ENCODE data around the gene EEF2KMT. TPM values are rescaled to one million over a fixed set of nuclear protein-coding genes. Genes with fewer than 3 reads are reported as not detected.
"Not testable (repeated sequence)": the region's sequence is repeated elsewhere in the genome, so short reads cannot be mapped to it uniquely, and the experiment has no call there.

The EEF2KMT gene
- polyA plus RNA-seq, 1 donor (not counting 4 experiments of a cell fraction or from before 2014, with no cell fraction given) = 7.6 TPM

- peak overlapping the region; percentile 43 to 49 (median 43) for H3K4me3 ChIP-seq (ENCODE audit: control insufficient read depth in 2 of 3, extremely low read depth in 1 of 3, insufficient read depth in 2 of 3, low read depth in 1 of 3, low read length in 3 of 3)
- H3K79me2 ChIP-seq (ENCODE audit: control insufficient read depth, insufficient read depth, low read length); H3K9me1 ChIP-seq (ENCODE audit: control insufficient read depth, extremely low read depth, insufficient read depth, low read length); H3K36me3 ChIP-seq (ENCODE audit: control insufficient read depth in 2 of 2, extremely low read depth in 1 of 2, insufficient read depth in 2 of 2, low read length in 2 of 2); H3K9me3 ChIP-seq (ENCODE audit: control insufficient read depth, low read depth, low read length); FAIRE-seq; H3K27ac ChIP-seq (ENCODE audit: control insufficient read depth, insufficient read depth, low read length); DNase-seq (ENCODE audit: low read depth, low spot score); dilution Hi-C loops (cut with MboI; ENCODE audit: extremely low pct_ligation_motif_present, low sequenced_read_pairs); H3K4me1 ChIP-seq (ENCODE audit: control insufficient read depth, extremely low read depth, insufficient read depth, low read length); H4K20me1 ChIP-seq (ENCODE audit: control insufficient read depth, extremely low read depth, insufficient read depth, low read length); H3K27me3 ChIP-seq (ENCODE audit: control insufficient read depth, extremely low read depth, insufficient read depth, low read length): not testable (repeated sequence)
- H3K9ac ChIP-seq (ENCODE audit: control insufficient read depth, extremely low read depth, insufficient read depth, low read length) = peak overlapping the region; percentile 56
- peak overlapping the region; percentile 69 for H2AFZ ChIP-seq (ENCODE audit: control insufficient read depth, low read length)
- peak overlapping the region; percentile 62 for H3K4me2 ChIP-seq (ENCODE audit: control insufficient read depth, extremely low read depth, insufficient read depth, low read depth, low read length)
Measured at GRCh38 chr16:5098221-5099159, 895 bp upstream of the EEF2KMT start.

GRCh38 chr16:5097061-5097469 is 530 bp downstream of the EEF2KMT start:
- H4K20me1 ChIP-seq (ENCODE audit: control insufficient read depth, extremely low read depth, insufficient read depth, low read length); H3K4me1 ChIP-seq (ENCODE audit: control insufficient read depth, extremely low read depth, insufficient read depth, low read length); H3K36me3 ChIP-seq (ENCODE audit: control insufficient read depth in 2 of 2, extremely low read depth in 1 of 2, insufficient read depth in 2 of 2, low read length in 2 of 2); H3K79me2 ChIP-seq (ENCODE audit: control insufficient read depth, insufficient read depth, low read length); FAIRE-seq; H3K9me3 ChIP-seq (ENCODE audit: control insufficient read depth, low read depth, low read length); H3K27me3 ChIP-seq (ENCODE audit: control insufficient read depth, extremely low read depth, insufficient read depth, low read length); H3K9me1 ChIP-seq (ENCODE audit: control insufficient read depth, extremely low read depth, insufficient read depth, low read length); DNase-seq (ENCODE audit: low read depth, low spot score); dilution Hi-C loops (cut with MboI; ENCODE audit: extremely low pct_ligation_motif_present, low sequenced_read_pairs): not testable (repeated sequence)
- peak overlapping the region; percentile 82 for H3K9ac ChIP-seq (ENCODE audit: control insufficient read depth, extremely low read depth, insufficient read depth, low read length)
- H3K27ac ChIP-seq (ENCODE audit: control insufficient read depth, insufficient read depth, low read length) = peak overlapping the region; percentile 40
- H3K4me3 ChIP-seq (ENCODE audit: control insufficient read depth in 2 of 3, extremely low read depth in 1 of 3, insufficient read depth in 2 of 3, low read depth in 1 of 3, low read length in 3 of 3) = peak overlapping the region; percentile 65 to 75 (median 71)
- peak overlapping the region; percentile 63 for H2AFZ ChIP-seq (ENCODE audit: control insufficient read depth, low read length)
- H3K4me2 ChIP-seq (ENCODE audit: control insufficient read depth, extremely low read depth, insufficient read depth, low read depth, low read length) = peak overlapping the region; percentile 68

- Histone ChIP-seq H3K9ac (ENCODE audit: control insufficient read depth, extremely low read depth, insufficient read depth, low read length) (peak overlapping the region; percentile 82), H3K4me2 (ENCODE audit: control insufficient read depth, extremely low read depth, insufficient read depth, low read depth, low read length) (peak overlapping the region; percentile 68), H3K4me3 (ENCODE audit: control insufficient read depth in 2 of 3, extremely low read depth in 1 of 3, insufficient read depth in 2 of 3, low read depth in 1 of 3, low read length in 3 of 3) (peak overlapping the region; percentile 65 to 75 (median 71)), H2AFZ (ENCODE audit: control insufficient read depth, low read length) (peak overlapping the region; percentile 63)
- H3K9me1 ChIP-seq (ENCODE audit: control insufficient read depth, extremely low read depth, insufficient read depth, low read length); H3K79me2 ChIP-seq (ENCODE audit: control insufficient read depth, insufficient read depth, low read length); dilution Hi-C loops (cut with MboI; ENCODE audit: extremely low pct_ligation_motif_present, low sequenced_read_pairs); H3K9me3 ChIP-seq (ENCODE audit: control insufficient read depth, low read depth, low read length); DNase-seq (ENCODE audit: low read depth, low spot score); H4K20me1 ChIP-seq (ENCODE audit: control insufficient read depth, extremely low read depth, insufficient read depth, low read length); H3K27ac ChIP-seq (ENCODE audit: control insufficient read depth, insufficient read depth, low read length); H3K27me3 ChIP-seq (ENCODE audit: control insufficient read depth, extremely low read depth, insufficient read depth, low read length); H3K36me3 ChIP-seq (ENCODE audit: control insufficient read depth in 2 of 2, extremely low read depth in 1 of 2, insufficient read depth in 2 of 2, low read length in 2 of 2); FAIRE-seq; H3K4me1 ChIP-seq (ENCODE audit: control insufficient read depth, extremely low read depth, insufficient read depth, low read length): not testable (repeated sequence)
Measured at GRCh38 chr16:5096437-5097060, 1.0 kb downstream of the EEF2KMT start.

GRCh38 chr16:5095145-5095830 is 2.3 kb downstream of the EEF2KMT start:
- not testable (repeated sequence) for H3K27ac ChIP-seq (ENCODE audit: control insufficient read depth, insufficient read depth, low read length); DNase-seq (ENCODE audit: low read depth, low spot score)

More at GRCh38 chr16:5095145-5095830, 2.3 kb downstream of the EEF2KMT start:
- H3K9me1 ChIP-seq (ENCODE audit: control insufficient read depth, extremely low read depth, insufficient read depth, low read length); H3K4me3 ChIP-seq (ENCODE audit: control insufficient read depth in 2 of 3, extremely low read depth in 1 of 3, insufficient read depth in 2 of 3, low read depth in 1 of 3, low read length in 3 of 3); H3K36me3 ChIP-seq (ENCODE audit: control insufficient read depth in 2 of 2, extremely low read depth in 1 of 2, insufficient read depth in 2 of 2, low read length in 2 of 2); H2AFZ ChIP-seq (ENCODE audit: control insufficient read depth, low read length); H3K4me2 ChIP-seq (ENCODE audit: control insufficient read depth, extremely low read depth, insufficient read depth, low read depth, low read length); H3K9me3 ChIP-seq (ENCODE audit: control insufficient read depth, low read depth, low read length); FAIRE-seq; H3K79me2 ChIP-seq (ENCODE audit: control insufficient read depth, insufficient read depth, low read length); dilution Hi-C loops (cut with MboI; ENCODE audit: extremely low pct_ligation_motif_present, low sequenced_read_pairs); H3K9ac ChIP-seq (ENCODE audit: control insufficient read depth, extremely low read depth, insufficient read depth, low read length); H3K27me3 ChIP-seq (ENCODE audit: control insufficient read depth, extremely low read depth, insufficient read depth, low read length); H3K4me1 ChIP-seq (ENCODE audit: control insufficient read depth, extremely low read depth, insufficient read depth, low read length); H4K20me1 ChIP-seq (ENCODE audit: control insufficient read depth, extremely low read depth, insufficient read depth, low read length): not testable (repeated sequence)
